HL-60 (cell line): ENCODE measurements around the gene CTXN3.

ENCODE experiments used
- CTCF ChIP-seq: IDR thresholded peaks from one replicate; pipeline ENCODE4 v1.5.1; 2011; ENCODE audit warnings: low read length, control low read depth, inconsistent platforms; ENCODE audit not compliant: insufficient read depth
- POLR2AphosphoS5 ChIP-seq: IDR thresholded peaks from 2 replicates; pipeline ENCODE4 v1.6.1; 2012; ENCODE audit warnings: low read depth

GRCh38 chr5:127697894-127698600 lies 49.2 kb downstream of the CTXN3 start:
- TF ChIP-seq CTCF: no peak
- no peak for TF ChIP-seq POLR2AphosphoS5
